Natural killer cell treated with Interleukin-12 subunit alpha and Interleukin-12 subunit beta and Interleukin-15 and Interleukin-18, amount 100 ng/mL, for 72 hours (primary cell): ENCODE measurements around the gene RPS25. TPM values are rescaled to one million over a fixed set of nuclear protein-coding genes. Genes with fewer than 3 reads are reported as not detected.
"Not testable (repeated sequence)": the region's sequence is repeated elsewhere in the genome, so short reads cannot be mapped to it uniquely, and the experiment has no call there.

Experiments
- ATAC-seq, 2 donors: fragments of 150-1000 bp; cut with Tn5 transposase in 1 of 2; sonication (Bioruptor Pico), chemical (Tn5 transposase) in 1 of 2; 2 replicates each; pipeline ENCODE4 v1.10.0; 2021
- DNase-seq: peaks from one replicate; pipeline ENCODE4 v3.0.0; 2022; ENCODE audit warnings: low spot score
- H3K27ac Mint-ChIP-seq, 2 donors: 1 replicate in 1 of 2; 2 replicates in 1 of 2; pipeline ENCODE4 v1.8.0; 2022; ENCODE audit warnings: mixed read lengths in 2 of 2, mild to moderate bottlenecking in 1 of 2, moderate library complexity in 1 of 2
- H3K27me3 Mint-ChIP-seq, 2 donors: 1 replicate in 1 of 2; 2 replicates in 1 of 2; pipeline ENCODE4 v1.8.0; 2022; ENCODE audit warnings: mixed read lengths in 2 of 2
- H3K36me3 Mint-ChIP-seq: one replicate; pipeline ENCODE4 v1.8.0; 2022; ENCODE audit warnings: mixed read lengths
- H3K4me1 Mint-ChIP-seq, 2 donors: 1 replicate in 1 of 2; 2 replicates in 1 of 2; pipeline ENCODE4 v1.8.0; 2022; ENCODE audit warnings: low read depth in 2 of 2, mixed read lengths in 2 of 2, mild to moderate bottlenecking in 1 of 2
- H3K4me3 Mint-ChIP-seq: one replicate; pipeline ENCODE4 v1.8.0; 2022; ENCODE audit warnings: mixed read lengths
- H3K9me3 Mint-ChIP-seq: 2 replicates; pipeline ENCODE4 v1.8.0; 2022; ENCODE audit warnings: mixed read lengths
- total RNA-seq, 2 donors: library from RNA; stranded (reverse); gene quantifications; one replicate each; pipeline ENCODE4 v1.2.3, GENCODE V29; 2022

Gene RPS25
- total RNA-seq, 2 donors from 2014 or later: 711 to 875 TPM

DNA sequence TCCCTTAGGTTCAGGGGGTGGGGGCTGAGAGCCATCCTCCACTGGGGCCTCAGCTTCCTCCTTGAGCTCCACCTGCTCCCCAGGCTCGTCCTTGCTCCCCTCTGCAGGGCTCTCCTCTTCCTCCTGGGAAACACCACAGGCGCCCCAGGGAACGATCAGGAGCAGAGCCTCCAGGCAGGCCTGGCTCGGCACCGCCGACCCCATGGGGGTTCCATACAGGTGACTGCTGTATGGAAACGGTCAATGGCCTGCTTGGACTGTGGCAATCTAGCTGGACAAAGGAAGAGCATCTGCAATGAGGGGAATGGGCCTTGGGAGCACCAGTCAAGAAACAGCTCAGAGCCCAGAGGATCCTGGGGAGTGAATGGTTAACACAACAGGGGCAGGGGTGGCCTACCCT, 30.9 kb upstream of the RPS25 start:
- Mint-ChIP-seq H3K4me1 (peaks cover 25 to 35% of the 10 kb centered on the region in 2 donors), H3K27ac (peak overlapping the region in 1 of 2 donors; percentile 29), H3K4me3 (no peak overlapping the region), H3K36me3 (peaks cover 31% of the 10 kb centered on the region), H3K9me3 (no peaks in the 10 kb centered on the region), H3K27me3 (no peaks in the 10 kb centered on the region)
- ATAC-seq: no peak
- peak; percentile 6 for DNase-seq

DNA sequence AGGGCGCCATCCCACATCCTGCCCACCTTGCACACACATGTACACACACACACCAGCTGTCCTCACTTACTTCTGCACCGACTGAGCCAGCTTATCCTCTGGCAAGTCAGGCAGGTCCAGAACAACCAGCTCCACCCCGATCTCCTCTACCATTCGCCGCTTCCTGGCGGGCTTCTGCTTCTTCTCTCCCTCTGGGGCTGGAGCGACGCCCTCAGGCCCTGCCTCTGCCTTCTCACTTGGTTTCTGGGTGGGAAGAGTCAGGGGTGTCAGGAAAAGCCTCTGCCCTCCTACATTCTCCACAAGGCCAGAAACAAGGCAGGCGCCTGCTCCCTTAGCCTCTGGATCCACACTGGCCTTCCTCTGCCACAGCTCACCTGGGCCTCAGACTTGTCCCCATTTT, 30.5 kb upstream of the RPS25 start:
- no peak for ATAC-seq
- peaks cover 23 to 31% of the 10 kb centered on the region in 2 donors for H3K4me1 Mint-ChIP-seq
- no peaks in the 10 kb centered on the region for H3K9me3 Mint-ChIP-seq
- no peaks in the 10 kb centered on the region for H3K27me3 Mint-ChIP-seq
- H3K27ac Mint-ChIP-seq: peak overlapping the region in 1 of 2 donors; percentile 29
- DNase-seq: no peak
- peaks cover 27% of the 10 kb centered on the region for H3K36me3 Mint-ChIP-seq
- no peak overlapping the region for H3K4me3 Mint-ChIP-seq

GRCh38 chr11:119047205-119047604, 29.1 kb upstream of the RPS25 start:
- H3K9me3 Mint-ChIP-seq: no peaks in the 10 kb centered on the region
- H3K36me3 Mint-ChIP-seq: peaks cover 17% of the 10 kb centered on the region
- ATAC-seq: no peak
- DNase-seq: no peak
- H3K4me3 Mint-ChIP-seq: no peak overlapping the region
- no peaks in the 10 kb centered on the region for H3K27me3 Mint-ChIP-seq
- peaks cover 14 to 20% of the 10 kb centered on the region in 2 donors for H3K4me1 Mint-ChIP-seq
- H3K27ac Mint-ChIP-seq: no peak overlapping the region

DNA sequence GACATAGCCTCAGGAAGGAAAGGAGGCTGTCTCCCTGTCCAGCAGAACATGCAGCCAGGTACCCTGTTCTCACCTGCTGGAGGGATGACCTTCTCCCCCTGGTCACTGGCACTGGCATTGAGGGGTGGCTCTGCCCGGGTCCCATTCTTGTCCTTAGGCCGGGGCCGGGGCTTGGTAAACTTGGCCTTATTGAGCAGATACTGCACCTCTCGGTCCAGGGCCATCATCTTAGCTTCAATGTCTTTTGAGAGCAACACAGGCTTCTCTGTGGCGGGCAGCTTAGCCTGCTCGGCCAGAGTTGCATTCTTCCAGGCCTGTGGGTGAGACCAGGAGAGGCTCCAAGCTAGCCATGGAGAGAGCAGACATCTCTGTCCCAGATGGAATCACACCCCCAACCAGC, 28.3 kb upstream of the RPS25 start:
- H3K4me1 Mint-ChIP-seq: peaks cover 14 to 20% of the 10 kb centered on the region in 2 donors
- no peaks in the 10 kb centered on the region for H3K9me3 Mint-ChIP-seq
- no peak for ATAC-seq
- H3K27me3 Mint-ChIP-seq: no peaks in the 10 kb centered on the region
- no peak for DNase-seq
- no peak overlapping the region for H3K27ac Mint-ChIP-seq
- no peak overlapping the region for H3K4me3 Mint-ChIP-seq
- H3K36me3 Mint-ChIP-seq: peaks cover 17% of the 10 kb centered on the region

DNA sequence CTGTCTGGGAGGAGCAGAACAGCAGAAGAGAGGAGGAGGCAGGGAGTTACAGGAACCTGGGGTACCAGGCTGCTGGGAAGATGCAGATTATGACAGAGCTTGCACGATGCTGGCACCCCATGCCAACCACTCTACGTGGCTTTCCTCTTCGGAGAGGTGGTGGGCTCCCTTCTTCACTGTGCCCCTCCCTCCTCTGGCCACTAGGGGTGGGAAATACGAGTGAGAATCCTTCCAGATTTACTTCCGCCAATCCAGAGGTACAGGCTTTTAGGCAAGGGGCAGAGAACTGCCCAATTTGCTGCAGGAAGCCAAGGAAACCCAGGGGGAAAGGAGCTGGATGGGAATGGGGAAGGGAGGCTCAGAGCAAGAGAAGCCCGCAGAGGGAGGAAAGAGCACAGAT, 26.6 kb upstream of the RPS25 start:
- DNase-seq (no peak), ATAC-seq (no peak)
- no peak overlapping the region for H3K27ac Mint-ChIP-seq
- H3K4me3 Mint-ChIP-seq: no peak overlapping the region
- peaks cover 14% of the 10 kb centered on the region for H3K36me3 Mint-ChIP-seq
- H3K27me3 Mint-ChIP-seq: no peaks in the 10 kb centered on the region
- H3K9me3 Mint-ChIP-seq: no peaks in the 10 kb centered on the region
- H3K4me1 Mint-ChIP-seq: peaks cover 12 to 13% of the 10 kb centered on the region in 2 donors

DNA sequence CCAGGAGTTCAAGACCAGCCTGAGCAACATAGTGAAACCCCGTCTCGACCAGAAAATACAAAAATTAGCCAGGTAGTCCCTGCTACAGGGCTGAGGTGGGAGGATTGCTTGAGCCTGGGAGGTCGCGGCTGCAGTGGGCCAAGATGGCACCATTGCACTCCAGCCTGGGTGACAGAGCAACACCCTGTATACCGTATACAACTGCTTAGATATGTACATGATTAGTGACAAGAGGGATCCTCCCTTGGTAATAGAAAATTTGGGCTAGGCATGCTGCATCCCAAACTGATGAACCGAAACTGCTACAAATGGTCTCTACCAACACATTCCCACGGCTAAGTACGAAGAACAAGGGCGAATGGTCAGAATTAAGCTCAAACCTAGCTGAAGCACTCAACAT, 24.8 kb upstream of the RPS25 start:
- DNase-seq (no peak), ATAC-seq (no peak)
- peaks cover 6% of the 10 kb centered on the region for H3K36me3 Mint-ChIP-seq
- H3K27ac Mint-ChIP-seq: no peak overlapping the region
- H3K9me3 Mint-ChIP-seq: no peaks in the 10 kb centered on the region
- peaks cover 4 to 5% of the 10 kb centered on the region in 2 donors for H3K4me1 Mint-ChIP-seq
- H3K4me3 Mint-ChIP-seq: no peak overlapping the region
- H3K27me3 Mint-ChIP-seq: no peaks in the 10 kb centered on the region

DNA sequence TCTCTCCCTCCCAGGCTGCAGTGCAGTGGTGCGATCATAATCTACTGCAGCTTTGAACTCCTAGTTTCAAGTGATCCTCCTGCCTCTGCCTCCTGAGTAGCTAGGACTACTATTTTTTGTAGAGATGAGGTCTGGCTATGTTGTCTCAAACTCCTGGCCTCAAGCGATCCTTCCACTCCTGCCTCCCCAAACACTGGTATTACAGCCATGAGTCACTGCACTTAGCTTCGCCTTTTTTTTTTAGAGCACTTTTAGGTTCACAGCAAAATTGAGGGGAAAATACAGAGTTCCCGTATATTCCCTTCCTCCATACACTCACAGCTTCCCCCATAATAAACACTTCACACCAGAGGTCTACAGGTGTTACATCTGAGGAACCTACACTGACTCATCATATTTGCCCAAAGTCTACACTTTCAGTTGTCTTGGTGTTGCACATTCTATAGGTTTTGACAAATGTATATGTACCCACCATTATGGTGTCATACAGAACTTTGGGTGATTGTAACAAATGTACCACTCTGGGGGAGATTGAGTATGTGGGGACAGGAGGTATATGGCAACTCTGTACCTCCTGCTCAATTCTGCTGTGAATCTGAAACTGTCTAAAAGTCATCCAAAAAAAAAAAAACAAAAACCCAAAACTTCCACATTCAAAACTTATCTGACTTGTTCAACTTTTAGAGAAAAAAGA, 23.8 kb upstream of the RPS25 start:
- Mint-ChIP-seq H3K9me3 (no peaks in the 10 kb centered on the region), H3K4me3 (no peak overlapping the region), H3K27ac (no peak overlapping the region)

GRCh38 chr11:119039471-119039870, 21.3 kb upstream of the RPS25 start:
- not testable (repeated sequence) for H3K4me1 Mint-ChIP-seq, H3K4me3 Mint-ChIP-seq, H3K36me3 Mint-ChIP-seq, ATAC-seq, DNase-seq, H3K27me3 Mint-ChIP-seq, H3K27ac Mint-ChIP-seq, H3K9me3 Mint-ChIP-seq

More for the DNA sequence above, 23.8 kb upstream of the RPS25 start:
- DNase-seq: no peak
- no peaks in the 10 kb centered on the region for H3K27me3 Mint-ChIP-seq
- ATAC-seq: peak in 1 of 2 donors; percentile 65
- peaks cover 0 to 5% of the 10 kb centered on the region in 2 donors for H3K4me1 Mint-ChIP-seq
- H3K36me3 Mint-ChIP-seq: no peaks in the 10 kb centered on the region

- Mint-ChIP-seq H3K27me3 (no peaks in the 10 kb centered on the region), H3K4me3 (no peak overlapping the region), H3K27ac (no peak overlapping the region), H3K36me3 (no peaks in the 10 kb centered on the region), H3K9me3 (no peaks in the 10 kb centered on the region), H3K4me1 (peaks cover 0 to 5% of the 10 kb centered on the region in 2 donors)
- no peak for ATAC-seq
- no peak for DNase-seq
Measured at GRCh38 chr11:119038884-119039283, 20.7 kb upstream of the RPS25 start.

GRCh38 chr11:119034813-119035212, 16.7 kb upstream of the RPS25 start:
- DNase-seq (no peak), ATAC-seq (no peak)
- Mint-ChIP-seq H3K36me3 (no peaks in the 10 kb centered on the region), H3K4me3 (no peak overlapping the region), H3K27ac (no peak overlapping the region), H3K4me1 (peaks cover 2 to 4% of the 10 kb centered on the region in 2 donors), H3K9me3 (no peaks in the 10 kb centered on the region), H3K27me3 (no peaks in the 10 kb centered on the region)

GRCh38 chr11:119033421-119033820, 15.3 kb upstream of the RPS25 start:
- not testable (repeated sequence) for H3K36me3 Mint-ChIP-seq, ATAC-seq, H3K27ac Mint-ChIP-seq, DNase-seq, H3K9me3 Mint-ChIP-seq, H3K27me3 Mint-ChIP-seq, H3K4me3 Mint-ChIP-seq
- peaks cover 8 to 14% of the 10 kb centered on the region in 2 donors for H3K4me1 Mint-ChIP-seq

GRCh38 chr11:119031912-119032280, 13.8 kb upstream of the RPS25 start:
- peaks cover 8 to 18% of the 10 kb centered on the region in 2 donors for H3K4me1 Mint-ChIP-seq
- H3K27ac Mint-ChIP-seq: peak overlapping the region in 1 of 2 donors; percentile 9
- no peaks in the 10 kb centered on the region for H3K36me3 Mint-ChIP-seq
- no peak overlapping the region for H3K4me3 Mint-ChIP-seq
- H3K9me3 Mint-ChIP-seq: no peaks in the 10 kb centered on the region
- DNase-seq (no peak), ATAC-seq (no peak)
- H3K27me3 Mint-ChIP-seq: no peaks in the 10 kb centered on the region

DNA sequence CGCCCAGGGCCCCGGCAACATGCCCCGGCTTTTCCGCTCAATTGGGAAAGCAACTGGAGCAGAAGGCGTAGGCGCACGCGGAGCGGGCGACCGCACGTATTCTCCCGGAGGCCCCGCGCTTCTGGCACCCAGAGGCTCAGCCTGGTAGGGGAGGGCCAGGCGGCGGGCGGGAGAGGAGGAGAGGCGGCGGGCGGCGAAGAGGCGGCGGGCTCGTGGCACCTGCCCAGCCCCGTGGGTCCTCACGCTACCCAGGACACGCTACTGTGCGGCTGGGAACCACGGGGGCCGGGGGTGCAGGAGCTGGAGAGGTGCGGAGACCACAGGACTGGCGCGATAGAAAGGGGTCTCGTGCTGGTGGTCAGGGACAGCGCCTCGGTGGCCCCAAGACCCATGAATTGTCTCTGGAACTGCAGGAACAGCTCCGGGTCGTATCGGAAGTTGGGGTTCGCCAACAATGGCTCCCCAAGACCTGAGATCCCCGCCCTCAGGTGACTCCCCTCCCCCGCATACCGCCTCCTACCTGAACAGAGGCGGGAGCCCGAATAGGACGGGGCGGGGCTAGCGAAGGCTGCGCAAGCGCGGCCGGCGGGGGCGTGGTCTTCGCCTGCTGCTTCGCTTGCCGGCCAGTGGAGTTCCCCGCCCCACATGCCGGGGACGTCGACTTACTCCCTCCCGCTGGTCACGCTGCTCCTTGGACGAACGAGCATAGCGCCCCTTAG, 12.3 kb upstream of the RPS25 start, which contains the start of gene SLC37A4:
Gene SLC37A4 (minus strand): TSS at position 549 of the 719 bp plus-strand sequence.
- H3K27me3 Mint-ChIP-seq: no peaks in the 10 kb centered on the region
- H3K27ac Mint-ChIP-seq: peak within 1 kb of the TSS; percentile 48 to 78
- peak; percentile 99 for DNase-seq
- H3K4me1 Mint-ChIP-seq: peaks cover 8 to 19% of the 10 kb centered on the region in 2 donors
- peaks cover under 1% of the 10 kb centered on the region for H3K36me3 Mint-ChIP-seq
- no peaks in the 10 kb centered on the region for H3K9me3 Mint-ChIP-seq
- peak within 1 kb of the TSS; percentile 84 for H3K4me3 Mint-ChIP-seq
- peak; percentile 97 to 98 for ATAC-seq

DNA sequence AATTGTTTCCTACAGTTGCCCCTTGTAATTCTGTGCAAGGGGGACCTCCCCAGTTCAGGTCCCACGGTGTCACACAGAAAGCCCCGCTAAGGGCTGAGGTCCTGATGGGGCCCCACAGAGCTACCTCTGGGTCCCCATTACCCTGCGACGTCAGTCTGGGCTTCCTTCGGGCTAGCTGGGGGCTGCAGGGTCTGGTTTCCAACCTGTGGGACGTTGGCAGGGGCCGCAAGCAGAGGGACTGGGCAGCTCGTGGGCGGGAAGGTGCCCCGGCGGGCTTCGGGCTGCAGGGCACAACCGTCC, 11.8 kb upstream of the RPS25 start:
- DNase-seq (no peak), ATAC-seq (peak in 1 of 2 donors; percentile 4)
- Mint-ChIP-seq H3K9me3 (no peaks in the 10 kb centered on the region), H3K27me3 (no peaks in the 10 kb centered on the region), H3K4me3 (peak overlapping the region; percentile 84), H3K4me1 (peaks cover 8 to 24% of the 10 kb centered on the region in 2 donors), H3K36me3 (peaks cover 5% of the 10 kb centered on the region), H3K27ac (peak overlapping the region; percentile 48 to 78)
